NCI-H1694 (cell line): ENCODE results near the gene RNF149.

Experiments used
- DNase-seq: peaks from one replicate; lab custom pipeline; 2025; lab: John Stamatoyannopoulos, UW

The RNF149 gene

DNA sequence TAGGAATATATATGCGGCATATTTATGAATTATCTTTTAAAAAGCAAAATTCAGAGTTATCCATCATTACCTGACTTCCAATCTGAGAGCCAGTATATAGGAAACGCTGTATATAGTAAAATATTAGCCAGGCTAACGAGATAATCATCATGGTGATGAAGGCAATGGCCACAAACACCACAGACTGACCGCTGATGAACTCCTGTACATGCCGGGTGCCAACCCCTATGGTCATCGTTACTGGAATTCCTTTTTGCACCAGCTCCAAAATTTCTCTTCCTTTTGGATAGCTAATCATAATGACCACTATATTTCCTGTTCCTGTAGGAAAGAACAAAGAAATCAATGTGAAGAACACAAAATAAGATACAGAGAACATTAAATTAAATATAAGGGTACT is 13.6 kb downstream of the RNF149 start:
- DNase-seq = no peak

DNA sequence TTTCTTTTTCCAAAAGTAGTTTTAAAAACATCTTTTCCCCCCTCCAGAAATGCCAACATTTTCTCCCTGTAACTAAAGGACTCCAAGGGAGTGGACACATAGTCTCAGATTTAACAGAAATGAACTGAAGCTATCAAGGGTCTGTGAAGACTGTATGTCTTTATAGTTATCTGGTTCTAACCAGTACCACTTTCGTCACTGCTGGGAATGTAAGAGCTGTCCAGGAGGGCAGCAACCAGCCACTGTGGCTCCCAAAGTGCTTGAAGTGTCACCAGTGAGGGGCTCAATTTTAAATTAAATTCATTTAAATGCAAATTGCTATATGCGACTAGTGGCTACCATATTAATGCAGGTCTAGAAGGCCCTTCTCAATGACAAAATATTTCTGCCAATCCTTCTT is 15.0 kb downstream of the RNF149 start:
- DNase-seq = no peak

DNA sequence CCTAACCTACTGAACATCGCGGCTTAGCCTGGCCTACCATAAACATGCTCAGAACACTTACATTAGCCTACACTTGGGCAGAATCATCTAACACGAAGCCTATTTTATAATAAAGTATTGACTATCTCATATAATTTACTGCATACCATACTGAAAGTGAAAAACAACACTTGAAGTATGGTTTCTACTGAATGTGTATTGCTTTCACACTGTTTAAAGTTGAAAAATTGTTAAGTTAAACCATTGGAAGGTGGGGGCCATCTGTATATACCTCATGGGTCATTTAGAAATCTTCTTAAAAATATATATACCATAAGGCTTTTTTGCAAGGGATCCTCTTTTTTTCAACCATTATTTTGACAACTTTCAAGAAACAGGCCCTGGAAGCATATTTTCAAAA is 16.5 kb downstream of the RNF149 start:
- no peak for DNase-seq

DNA sequence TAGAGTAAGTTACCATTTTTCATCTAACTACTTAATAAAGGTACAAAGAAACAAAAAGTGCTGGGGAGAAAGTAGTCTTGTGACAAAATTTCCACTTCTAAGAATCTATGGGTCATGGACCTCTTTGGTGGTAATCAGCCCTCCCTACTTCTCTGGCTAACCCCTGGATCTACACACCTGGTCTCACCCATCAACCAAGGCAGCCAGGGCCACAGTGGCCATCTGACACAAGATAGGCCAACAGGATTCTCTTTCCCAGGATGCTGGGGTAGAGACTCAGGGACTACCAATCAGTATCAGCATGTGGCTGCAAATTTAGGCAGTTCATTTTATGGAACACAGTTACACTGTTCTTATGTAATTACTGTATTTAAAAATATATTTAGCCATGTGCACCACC is 17.8 kb downstream of the RNF149 start:
- no peak for DNase-seq

DNA sequence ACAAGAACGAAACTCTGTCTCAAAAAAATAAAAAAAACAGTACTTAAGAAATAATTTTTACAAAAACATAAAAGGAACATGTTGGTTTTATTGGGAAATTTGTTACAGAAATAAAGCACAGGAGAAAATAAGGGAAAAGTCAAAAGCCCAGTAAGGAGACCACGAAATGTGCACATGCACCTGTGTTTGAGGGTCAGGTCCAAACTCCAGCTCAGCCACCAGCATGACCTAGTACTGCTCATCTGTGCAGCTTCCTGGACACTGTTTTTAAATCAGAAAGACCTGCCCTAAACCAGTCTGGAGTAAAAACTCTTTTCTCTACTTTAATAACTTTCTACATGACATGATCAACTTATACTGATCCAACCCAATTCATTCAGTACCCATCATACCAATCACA is 21.2 kb downstream of the RNF149 start:
- no peak for DNase-seq

GRCh38 chr2:101286684-101287083 is 21.8 kb downstream of the RNF149 start:
- DNase-seq = no peak

GRCh38 chr2:101282980-101283379 is 25.5 kb downstream of the RNF149 start:
- DNase-seq = no peak

DNA sequence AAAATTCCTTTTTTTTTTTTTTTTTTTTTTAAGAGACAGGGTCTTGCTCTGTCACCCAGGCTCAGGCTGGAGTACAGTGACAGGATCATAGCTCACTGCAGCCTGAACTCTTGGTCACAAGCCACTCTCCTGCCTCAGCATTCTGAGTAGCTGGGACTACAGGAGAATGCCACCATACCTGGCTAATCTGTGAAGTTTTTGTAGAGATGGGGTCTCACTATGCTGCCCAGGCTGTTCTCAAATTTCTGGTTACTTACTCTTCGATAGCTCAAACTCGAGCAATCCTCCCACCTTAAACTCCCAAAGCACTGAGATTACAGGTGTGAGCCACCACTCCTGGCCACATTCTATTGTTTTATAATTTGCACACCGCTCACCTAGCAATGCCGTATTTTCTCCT is 27.0 kb downstream of the RNF149 start:
- DNase-seq = no peak

- DNase-seq = no peak
These were observed 29.6 kb downstream of the RNF149 start for GRCh38 chr2:101278925-101279324.

- no peak for DNase-seq
These were observed 31.4 kb downstream of the RNF149 start for GRCh38 chr2:101277111-101277510.

- no peak for DNase-seq
These were observed 34.4 kb downstream of the RNF149 start for GRCh38 chr2:101274142-101274541.

DNA sequence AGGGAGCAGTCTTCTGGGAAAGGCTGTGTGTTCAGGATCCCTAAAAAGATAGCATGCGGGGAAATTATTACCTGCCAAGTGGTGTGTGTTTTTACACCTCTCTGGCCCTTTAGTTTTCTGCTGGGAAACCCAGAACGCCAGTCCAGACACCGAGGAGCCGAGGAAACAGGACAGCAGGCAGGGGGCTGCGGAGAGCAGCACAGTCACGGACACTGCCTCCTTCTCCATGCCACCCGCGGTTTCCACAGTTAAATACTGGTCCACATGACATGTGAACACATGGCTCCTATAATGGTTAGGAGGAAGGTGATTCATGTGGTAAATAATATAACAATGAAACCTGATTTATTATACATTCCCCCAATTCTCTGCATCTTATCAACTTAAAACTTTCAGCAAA is 35.4 kb downstream of the RNF149 start:
- no peak for DNase-seq

DNA sequence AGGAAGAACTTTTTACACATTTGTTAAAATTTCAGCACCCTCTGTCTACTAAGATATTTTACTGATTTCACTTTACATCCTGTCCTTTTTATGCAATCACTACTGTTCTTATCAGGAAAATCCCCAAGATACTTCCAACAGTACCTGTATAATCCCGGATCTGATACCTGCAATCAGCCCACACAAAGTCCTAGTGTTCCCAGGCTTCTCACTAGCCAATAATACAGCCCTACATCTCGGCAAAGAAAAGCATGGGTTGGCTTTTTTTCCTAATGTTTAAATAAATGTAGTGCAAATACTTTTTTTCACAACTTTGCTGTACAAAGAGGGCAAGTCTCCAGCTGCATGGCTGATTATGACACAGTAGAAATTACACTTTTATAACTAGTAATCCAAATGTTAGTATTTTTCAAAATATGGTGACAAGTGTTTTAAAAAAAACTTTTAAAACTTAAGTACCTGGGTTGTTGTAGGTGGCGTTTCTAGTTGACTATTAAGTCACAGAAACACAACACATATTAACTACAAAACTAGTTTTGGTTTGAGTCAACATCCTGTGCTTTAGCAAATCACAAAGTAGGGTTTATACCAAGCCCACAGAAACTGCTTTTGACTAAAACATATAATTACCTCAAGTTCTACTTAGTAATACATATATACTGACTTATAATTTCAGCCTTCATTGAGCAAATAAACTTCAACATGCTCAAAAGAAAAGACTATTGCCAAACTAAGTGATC is 36.3 kb downstream of the RNF149 start:
- DNase-seq = no peak

DNA sequence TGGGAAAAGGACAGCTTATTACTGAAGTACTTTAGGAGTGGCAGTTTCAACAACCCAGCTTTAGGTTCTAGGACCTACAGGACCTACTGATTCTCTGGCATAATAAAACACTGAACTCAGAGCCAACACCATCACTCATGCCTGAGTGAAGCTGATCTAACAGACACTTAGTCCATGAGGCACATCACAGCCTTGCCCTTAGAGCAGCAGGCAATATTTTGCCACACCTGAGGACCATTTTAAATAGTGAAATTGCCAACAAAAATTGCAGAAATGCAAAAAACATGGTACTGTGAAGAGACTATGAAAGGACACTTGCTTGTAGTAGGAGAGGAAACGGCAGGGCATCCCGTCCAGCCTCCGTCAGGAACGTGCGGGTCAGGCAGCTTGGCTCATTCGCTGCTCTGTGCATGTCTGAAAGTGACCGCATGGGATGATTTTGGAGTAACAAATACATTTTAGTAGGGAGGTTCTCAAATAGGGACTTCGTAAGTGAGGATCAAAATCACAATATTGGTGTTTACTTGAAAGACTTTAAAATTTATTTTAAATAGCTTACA is 37.7 kb downstream of the RNF149 start:
- DNase-seq = no peak

DNA sequence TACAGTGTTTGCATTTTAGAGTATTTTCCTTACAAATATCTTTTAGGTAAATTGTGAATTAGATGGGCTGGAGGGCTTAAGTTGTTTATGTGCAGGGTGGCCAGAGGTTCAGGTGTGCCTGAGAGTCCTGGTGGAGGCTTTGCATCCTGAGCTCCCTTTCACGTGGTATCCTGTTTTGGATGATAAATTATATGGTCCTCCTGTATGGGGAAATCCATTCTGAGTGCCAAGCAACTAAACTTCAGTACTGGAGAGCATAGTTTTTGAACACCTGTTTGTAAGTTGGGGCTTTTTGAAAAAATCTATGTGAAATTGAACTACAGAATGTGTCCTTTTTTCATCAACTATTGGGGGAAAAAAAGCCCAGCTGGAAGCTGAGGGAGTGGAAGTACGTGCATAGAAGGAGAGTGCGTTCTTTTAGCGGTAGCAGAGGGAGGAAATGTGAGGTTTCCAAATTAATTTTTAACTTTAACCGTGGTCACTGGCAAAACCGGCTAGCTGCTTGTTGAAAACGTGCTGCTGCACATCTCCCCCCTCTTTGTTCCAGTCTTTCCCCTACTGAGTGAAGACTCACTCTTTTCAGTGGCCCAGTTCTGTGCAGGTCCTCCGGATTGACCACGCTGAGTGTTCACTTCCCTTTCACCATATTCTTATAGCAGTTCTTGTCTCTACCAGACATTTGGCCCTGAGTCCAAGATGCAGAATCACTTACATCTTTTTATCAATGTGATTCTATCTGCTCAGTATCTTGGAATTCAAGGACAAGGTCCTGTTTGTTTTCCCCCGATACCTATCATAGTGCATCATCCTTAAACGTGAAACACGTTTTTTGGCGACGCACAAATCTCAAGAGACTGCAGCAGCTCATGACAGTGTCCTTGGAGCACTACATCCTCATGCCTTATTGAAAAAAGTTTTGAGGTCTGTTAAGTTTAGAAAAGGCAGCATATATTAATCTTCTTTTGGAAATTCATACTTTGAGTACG is 40.5 kb downstream of the RNF149 start:
- no peak for DNase-seq

DNA sequence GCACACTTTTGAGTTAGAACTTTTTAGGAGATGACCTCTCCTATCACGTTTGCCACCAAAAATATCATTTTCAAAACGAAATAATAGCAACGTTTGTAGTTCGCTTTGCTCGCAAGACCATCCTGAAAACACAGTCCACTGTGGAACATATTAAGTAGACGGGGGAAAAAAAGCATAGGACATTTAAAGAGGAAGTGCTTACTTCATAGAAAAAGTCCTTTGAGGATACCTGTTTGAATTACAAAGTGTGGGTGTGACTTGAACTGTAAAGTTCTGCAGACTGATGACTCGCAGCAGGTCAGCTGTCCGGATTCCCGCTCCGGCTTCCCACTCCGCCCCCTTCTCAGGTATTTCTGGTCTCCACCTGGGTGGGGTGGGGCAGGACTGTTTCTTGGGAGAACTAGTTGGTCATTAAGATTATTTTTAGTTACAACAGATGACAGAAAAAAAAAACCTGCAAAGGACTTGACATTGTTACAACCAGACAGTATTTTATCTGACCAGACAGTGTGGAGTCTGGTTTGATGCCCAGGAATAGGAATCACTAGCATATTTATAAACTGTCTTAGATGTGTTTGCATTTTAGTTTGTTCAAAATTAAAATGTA is 42.5 kb downstream of the RNF149 start:
- DNase-seq = no peak

DNA sequence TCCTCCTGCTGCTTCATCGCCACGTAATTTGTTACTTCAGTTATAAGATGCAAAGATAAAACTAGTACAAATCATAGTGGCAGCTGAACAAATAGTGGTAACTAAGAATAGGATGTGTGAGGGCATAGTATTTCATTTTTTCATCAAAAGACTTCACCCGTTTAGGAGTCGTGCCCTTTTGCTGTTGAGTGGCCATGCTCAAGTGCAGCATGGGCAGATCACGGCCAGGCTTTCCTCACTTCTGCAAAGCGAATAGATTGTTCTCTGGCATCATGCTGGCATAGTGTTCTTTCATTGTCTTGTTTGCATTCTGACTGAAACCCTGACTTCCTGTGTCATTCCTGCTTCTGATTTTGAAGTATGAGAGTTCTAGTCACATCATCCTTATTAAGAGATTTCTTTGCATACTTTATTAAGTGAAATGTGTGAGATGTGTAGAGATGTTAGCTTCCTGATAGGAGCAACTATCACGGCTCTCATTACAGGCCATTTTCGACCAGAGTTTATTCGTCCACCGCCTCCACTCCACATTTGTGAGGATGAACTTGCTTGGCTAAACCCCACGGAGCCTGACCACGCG is 44.1 kb downstream of the RNF149 start:
- no peak for DNase-seq

DNA sequence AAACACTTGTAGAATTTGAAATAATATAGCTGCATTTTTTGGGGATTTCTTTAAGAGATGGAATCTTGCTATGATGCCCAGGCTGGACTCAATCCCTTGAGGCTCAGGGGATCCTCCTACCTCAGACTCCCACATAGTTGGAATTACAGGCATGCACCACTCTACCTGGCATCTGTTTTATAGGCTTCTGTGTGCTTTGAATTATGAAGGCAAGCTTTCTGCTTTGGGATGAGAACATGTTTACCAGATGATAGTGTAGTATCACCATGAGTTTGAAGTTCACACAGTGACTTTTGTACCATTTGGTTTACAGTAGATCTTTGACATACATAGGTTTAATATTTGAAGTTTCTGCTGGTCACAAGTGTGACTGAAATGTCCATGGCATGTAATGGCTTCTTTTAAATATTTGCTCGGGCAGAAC is 45.1 kb downstream of the RNF149 start:
- no peak for DNase-seq

- DNase-seq = no peak
These were observed 46.4 kb downstream of the RNF149 start for GRCh38 chr2:101262142-101262541.

DNA sequence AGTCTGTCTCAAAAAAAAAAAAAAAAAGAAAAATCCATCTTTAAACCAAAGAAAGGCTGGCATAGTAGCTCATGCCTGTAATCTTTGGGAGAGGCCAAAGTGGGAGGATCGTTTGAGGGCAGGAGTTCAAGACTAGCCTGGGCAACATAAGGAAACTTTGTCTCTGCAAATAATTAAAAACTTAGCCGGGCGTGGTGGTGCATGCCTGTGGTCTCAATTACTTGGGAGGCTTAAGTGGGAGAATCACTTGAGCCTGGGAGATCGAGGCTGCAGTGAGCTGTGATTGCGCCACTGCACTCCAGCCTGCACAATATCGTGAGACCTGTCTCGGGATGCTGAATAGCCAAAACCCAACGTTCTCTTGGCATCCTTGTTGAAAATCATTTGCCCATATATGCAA is 49.7 kb downstream of the RNF149 start:
- no peak for DNase-seq

DNA sequence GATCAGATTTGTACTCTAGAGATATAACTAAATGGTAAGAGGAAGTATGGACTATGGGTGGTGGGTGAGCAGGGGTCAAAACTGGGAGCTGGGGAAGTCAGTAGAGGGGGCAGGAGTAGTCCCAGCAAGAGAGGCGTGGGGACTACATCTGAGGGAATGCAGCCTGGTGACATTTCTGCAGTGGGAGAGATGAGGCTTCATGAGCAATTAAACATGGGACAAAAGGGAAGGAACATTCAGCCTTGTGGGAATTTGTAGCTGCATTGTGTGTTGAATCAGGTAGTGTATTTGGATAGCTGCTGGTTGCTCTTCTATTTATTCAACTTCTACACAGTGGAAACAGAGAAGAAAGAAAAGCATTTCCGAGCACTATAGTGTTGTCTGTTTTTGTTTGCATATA is 52.2 kb downstream of the RNF149 start:
- no peak for DNase-seq

DNA sequence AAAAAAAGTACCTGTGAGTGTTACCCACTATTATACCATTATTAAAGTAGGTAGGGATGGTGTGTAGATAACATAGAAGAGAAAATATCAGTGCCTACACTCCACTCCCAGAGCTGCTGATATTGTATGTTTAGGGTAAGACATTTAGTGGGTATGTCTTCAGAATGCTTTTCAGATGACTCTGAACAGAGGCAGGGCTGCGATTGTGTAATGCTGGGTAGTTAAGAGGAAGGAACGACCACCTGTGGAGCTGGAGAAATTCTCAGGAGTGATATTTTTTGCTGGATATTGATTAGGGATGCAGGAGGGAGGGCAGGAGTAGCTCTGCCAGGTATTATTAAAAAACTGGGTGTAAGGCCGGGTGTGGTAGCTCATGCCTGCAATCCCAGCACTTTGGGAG is 53.0 kb downstream of the RNF149 start:
- DNase-seq = no peak
